ENCODE measurements around the gene CALD1. TPM values are rescaled to one million over a fixed set of nuclear protein-coding genes. Genes with fewer than 3 reads are reported as not detected.

CALD1 gene
- total RNA-seq, 2 donors from 2014 or later: 912 to 1,038 TPM

- H3K4me3 ChIP-seq: no peak overlapping the region
- H3K27ac ChIP-seq: peak overlapping the region in 1 of 2 donors; percentile 16
These were observed 208.7 kb downstream of the CALD1 start for GRCh38 chr7:134988161-134988560.

DNA sequence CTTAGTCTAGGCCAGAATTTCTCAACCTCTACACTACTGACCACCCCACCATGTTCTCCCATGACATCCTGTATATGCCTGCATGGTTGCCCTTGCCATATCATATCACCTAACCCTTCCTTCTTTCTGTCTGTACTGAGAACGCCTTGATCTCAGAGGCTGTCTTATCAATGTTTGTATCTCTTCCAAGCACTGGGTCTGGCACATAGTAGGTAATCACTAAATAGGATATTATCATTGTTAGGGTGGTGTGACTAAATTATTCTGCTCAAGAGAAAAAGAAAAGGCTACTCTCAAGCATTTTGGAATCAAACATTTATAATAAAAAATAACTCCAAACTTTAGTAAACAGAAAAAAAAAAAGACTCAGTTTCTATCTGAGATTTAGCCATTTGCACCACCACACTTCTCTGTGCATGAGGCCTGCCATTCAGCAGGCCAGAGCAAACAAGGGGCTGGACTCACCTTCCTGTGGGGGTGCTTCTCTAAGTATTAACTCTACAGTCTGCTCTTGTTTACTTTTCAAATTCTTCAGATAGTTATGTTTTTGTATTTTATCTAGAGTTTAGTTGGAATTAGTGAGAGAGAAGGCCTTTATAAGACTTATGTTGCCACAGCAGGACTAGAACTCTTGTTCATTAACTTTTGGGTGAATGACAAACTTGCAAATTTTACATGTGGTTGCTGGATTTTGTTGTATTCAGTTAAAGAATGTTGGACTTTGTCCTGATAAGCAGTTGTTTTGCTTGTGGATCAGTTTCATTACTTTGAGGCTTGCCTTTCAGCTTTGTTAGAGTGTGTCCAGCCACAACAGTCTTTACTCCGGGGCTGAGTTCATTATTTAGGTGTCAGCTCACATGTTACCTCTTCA lies 212.3 kb downstream of the CALD1 start:
- no peak for ATAC-seq (ENCODE audit: insufficient number of reproducible peaks, low FRiP score, low read depth)
- H3K27ac ChIP-seq: peak overlapping the region; percentile 24 to 52

More at GRCh38 chr7:134988161-134988560, 208.7 kb downstream of the CALD1 start:
- Histone ChIP-seq H3K9me3 (no peaks in the 10 kb centered on the region), H3K36me3 (no peaks in the 10 kb centered on the region), H3K4me1 (ENCODE audit: control insufficient read depth in 1 of 2, low read depth in 2 of 2) (peaks cover 15 to 40% of the 10 kb centered on the region in 2 donors), H3K27me3 (replicated peaks; ENCODE audit: insufficient read depth) (no peaks in the 10 kb centered on the region)
- DNase-seq (ENCODE audit: low spot score) (no peak), ATAC-seq (ENCODE audit: insufficient number of reproducible peaks, low FRiP score, low read depth) (no peak)
- TF ChIP-seq CTCF (IDR thresholded peaks at IDR 0.05): no peak

GRCh38 chr7:134992626-134993179 lies 213.3 kb downstream of the CALD1 start:
- TF ChIP-seq CTCF (IDR thresholded peaks at IDR 0.05): no peak
- Histone ChIP-seq H3K27ac (peak overlapping the region; percentile 24 to 52), H3K9me3 (no peaks in the 10 kb centered on the region), H3K4me1 (ENCODE audit: control insufficient read depth in 1 of 2, low read depth in 2 of 2) (peaks cover 21 to 72% of the 10 kb centered on the region in 2 donors), H3K27me3 (replicated peaks; ENCODE audit: insufficient read depth) (no peaks in the 10 kb centered on the region), H3K4me3 (peak overlapping the region; percentile 1), H3K36me3 (no peaks in the 10 kb centered on the region)
- DNase-seq (ENCODE audit: low spot score) (no peak), ATAC-seq (ENCODE audit: insufficient number of reproducible peaks, low FRiP score, low read depth) (peak; percentile 75)

More for the DNA sequence above, 212.3 kb downstream of the CALD1 start:
- no peaks in the 10 kb centered on the region for H3K36me3 ChIP-seq
- H3K9me3 ChIP-seq: no peaks in the 10 kb centered on the region
- H3K27me3 ChIP-seq (replicated peaks; ENCODE audit: insufficient read depth): no peaks in the 10 kb centered on the region
- no peak for DNase-seq (ENCODE audit: low spot score)
- no peak overlapping the region for H3K4me3 ChIP-seq
- no peak for TF ChIP-seq CTCF (IDR thresholded peaks at IDR 0.05)
- H3K4me1 ChIP-seq (ENCODE audit: control insufficient read depth in 1 of 2, low read depth in 2 of 2): peaks cover 24 to 74% of the 10 kb centered on the region in 2 donors

DNA sequence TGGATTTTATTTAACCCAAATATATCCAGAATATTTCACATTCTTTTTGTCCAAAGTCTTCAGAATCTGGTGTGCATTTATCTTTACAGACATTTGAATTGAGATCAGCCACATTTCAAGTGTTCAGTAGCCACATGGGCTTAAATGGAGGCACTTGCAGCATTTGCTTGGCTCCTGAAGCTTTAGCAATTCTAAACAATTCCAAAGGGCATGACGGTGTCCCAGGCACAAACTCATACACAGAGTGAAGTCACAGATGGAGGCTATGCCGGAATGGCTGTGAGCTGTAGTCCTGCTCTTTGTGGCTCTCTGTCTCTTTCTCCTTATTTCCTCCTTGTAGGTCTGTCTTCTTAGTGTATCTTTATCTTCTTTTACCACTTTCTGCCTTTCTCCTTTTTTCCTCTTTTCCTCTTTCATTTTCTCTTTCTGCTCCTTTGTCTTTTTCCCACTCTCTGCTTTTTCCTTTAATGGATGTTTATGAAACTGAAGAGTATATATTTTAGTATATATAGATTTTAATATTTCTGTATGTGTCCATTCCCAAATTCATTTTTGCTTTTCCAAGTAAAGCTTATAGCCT lies 214.5 kb downstream of the CALD1 start:
- ATAC-seq (ENCODE audit: insufficient number of reproducible peaks, low FRiP score, low read depth) (no peak), DNase-seq (ENCODE audit: low spot score) (no peak)
- Histone ChIP-seq H3K36me3 (no peaks in the 10 kb centered on the region), H3K27ac (peak overlapping the region; percentile 49 to 52), H3K4me1 (ENCODE audit: control insufficient read depth in 1 of 2, low read depth in 2 of 2) (peaks cover 20 to 64% of the 10 kb centered on the region in 2 donors), H3K27me3 (replicated peaks; ENCODE audit: insufficient read depth) (no peaks in the 10 kb centered on the region), H3K9me3 (no peaks in the 10 kb centered on the region), H3K4me3 (no peak overlapping the region)
- TF ChIP-seq CTCF (IDR thresholded peaks at IDR 0.05): no peak
